CD4-positive, alpha-beta T cell treated with Interleukin-15 for 4 hours (primary cell): ENCODE data around the gene MKNK1.

Experiments used
- DNase-seq: peaks from one replicate; pipeline ENCODE4 v3.0.0-alpha.2; 2020; ENCODE audit warnings: low spot score

The MKNK1 gene

DNA sequence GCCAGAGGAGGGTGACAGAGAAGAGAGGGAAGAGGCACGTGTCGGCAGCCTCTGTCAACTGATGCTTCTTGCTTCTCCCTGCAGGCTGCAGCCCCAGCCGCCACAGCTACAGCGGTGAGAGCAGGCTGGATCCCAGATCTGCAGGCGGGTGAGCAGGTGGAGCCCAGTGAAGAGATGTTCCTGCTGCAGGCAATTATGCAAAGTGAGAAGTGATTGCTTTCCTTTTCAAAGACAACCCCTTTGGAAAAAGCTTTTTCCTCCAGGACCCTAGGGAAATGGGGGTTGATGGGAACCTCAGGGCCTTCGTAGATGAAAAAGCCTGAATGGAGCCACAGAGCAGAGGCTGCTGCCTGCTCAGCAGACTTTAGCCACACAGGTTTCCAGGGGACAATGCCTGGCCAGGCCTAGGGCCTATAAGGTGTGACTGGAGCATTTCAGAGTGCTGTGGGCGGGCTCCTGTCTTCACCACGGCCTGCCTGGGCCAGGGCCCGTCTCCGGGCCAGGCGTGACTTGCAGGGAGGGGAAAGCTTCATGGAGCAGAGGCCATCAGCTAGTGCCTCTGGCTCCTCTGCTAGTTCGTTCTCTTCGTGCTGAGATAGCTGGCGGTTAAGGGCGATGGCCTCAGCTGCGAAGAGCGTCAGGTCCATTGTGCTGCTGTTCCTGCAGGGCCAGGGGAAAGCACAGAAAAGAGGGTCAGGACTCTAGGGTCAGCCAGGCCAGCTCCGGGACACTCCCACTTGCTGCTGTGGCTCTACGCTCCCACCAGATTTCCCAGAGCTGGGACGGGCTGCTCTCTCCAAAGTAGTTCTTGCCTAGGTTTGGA lies 45.7 kb downstream of the MKNK1 start:
- DNase-seq = no peak

DNA sequence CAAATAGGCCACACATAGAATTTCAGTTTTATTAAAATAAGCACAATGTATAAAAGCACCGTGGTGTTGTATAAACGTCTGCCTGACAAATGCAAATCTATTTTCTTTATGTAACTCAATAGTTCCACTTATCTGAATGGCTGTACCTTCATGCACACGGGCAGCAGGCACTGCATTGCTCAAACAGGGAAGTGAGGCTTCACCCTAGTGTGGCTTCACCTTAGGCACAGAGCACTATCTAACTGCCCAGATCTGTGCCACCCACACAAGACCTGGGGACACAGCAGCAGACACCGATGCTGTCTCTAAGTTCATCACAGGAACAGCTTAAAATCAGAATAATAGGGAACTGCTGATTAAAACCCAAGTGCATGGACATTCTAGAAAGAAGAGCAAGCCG lies 46.7 kb downstream of the MKNK1 start:
- DNase-seq = no peak

DNA sequence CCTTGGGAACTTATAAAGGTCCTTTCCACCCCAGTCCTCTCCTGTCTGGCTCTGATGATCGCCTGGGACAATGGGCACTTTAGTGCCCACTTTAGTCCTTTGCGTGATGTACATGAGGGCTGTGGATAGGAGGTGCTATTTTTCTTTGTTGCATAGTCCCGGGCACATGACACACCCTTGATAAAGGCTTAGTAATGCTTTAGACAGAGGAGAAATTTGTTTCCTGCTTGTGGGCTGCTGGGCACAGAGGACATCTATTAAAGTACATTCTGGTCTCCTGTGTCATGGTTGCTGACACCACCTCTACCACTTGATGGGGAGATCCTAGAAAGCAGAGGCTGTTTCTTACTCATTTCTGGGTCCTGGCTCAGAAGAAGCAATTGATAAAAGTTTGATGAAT lies 47.2 kb downstream of the MKNK1 start:
- no peak for DNase-seq

- no peak for DNase-seq
Observed at GRCh38 chr1:46555826-46556619, 48.0 kb downstream of the MKNK1 start.

DNA sequence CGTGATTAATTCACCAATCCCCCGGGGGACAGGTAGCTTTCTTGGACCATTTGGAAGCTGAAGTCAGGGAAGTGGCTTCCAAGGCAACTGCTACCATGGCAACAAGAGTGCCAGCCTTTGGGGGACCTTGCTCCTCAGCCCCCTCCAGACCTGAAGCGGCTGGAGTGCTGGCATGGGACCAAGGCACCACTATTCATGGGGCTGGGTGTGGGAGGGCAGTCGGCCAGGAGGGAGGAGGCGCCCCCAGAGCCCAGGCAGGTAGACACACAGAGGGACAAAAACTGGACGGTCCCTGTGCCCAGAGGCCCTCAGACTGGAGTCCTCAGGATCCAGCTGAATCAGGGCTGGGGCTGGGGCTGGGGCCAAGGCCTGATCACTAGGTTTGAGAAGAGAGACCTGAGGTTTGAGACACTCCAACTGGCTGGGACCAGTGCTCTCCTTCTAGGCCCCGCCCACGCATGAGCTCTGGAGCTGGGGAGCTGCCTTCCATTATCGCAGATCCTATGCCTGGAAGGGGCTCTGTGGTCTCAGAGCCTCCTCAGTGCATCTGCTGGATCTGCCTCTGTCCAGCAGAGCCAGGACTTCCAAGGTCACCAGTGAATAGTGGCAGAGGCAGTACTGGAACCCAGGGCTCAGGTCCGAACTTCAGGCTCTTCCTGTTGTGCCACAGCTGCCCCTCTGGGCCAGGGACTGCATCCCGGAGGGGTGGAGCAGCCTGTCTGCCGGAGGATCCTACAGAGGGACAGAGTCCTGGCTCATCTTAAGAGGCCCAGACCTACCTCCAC lies 49.3 kb downstream of the MKNK1 start:
- DNase-seq = no peak

DNA sequence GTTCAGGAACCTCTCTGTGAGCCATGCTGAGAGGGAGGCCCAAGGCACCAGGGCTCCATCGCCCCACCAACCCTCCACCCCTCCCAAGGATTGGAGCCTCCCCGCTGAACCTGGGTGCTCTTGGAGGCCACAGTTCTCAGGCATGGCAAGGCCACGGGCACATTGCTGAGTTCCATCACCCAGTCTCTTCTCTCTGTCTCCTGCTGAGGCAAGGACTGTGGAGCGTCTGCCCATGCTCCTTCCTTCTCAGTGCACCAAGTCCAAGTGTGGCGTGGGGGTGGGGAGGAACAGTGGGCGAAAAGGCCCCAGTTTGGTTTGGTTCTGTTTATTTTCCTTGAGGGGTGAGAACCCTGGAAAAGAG lies 49.9 kb downstream of the MKNK1 start:
- no peak for DNase-seq

DNA sequence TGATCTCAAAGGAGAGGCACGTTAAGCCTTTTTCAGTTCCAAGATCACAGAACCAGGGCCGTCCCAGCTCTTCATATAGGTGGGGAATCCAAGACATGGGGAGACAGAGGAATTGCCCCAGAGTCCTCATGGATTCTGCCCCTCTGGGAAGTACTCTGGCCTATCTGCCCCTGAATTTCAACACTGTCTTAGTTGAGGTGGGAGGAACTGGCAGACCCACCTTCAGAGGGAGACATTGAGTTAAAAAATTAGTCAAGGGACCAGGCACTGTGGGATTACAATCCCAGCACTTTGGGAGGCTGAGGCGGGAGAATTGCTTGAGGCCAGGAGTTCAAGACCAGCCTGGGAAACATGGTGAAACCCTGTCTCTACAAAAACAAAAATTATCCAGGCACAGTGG lies 50.6 kb downstream of the MKNK1 start:
- no peak for DNase-seq

GRCh38 chr1:46552357-46553237 lies 51.5 kb downstream of the MKNK1 start:
- no peak for DNase-seq

DNA sequence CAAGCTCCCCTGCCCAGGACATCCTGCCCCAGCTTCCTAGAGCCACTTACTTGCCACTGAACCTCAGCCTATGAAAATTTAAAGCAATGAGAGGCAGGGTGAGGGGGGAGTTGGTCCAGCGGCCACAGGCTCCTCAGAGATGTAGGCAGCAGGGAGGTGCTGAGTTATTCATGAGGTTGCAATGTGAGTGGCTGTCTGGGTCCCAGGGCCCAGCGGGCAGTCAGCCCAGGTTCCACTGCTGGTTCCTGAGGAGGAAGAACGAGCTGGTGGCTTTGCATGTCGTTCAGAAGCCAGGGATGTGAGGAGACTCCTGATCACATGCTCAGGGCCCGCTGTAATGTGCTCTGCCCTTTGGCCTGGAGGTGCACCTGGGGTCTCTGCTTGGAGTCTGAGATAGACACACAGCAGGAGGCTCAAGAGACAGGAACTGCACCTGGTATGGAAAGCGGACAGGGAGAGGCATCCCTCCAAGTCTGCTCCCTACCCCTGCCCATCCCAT lies 52.4 kb downstream of the MKNK1 start, which contains the start of gene KNCN:
TSS of gene KNCN (minus strand) at position 51 of the 499 bp plus-strand sequence. CDS start 432 bp downstream, outside the sequence.
- no peak for DNase-seq

DNA sequence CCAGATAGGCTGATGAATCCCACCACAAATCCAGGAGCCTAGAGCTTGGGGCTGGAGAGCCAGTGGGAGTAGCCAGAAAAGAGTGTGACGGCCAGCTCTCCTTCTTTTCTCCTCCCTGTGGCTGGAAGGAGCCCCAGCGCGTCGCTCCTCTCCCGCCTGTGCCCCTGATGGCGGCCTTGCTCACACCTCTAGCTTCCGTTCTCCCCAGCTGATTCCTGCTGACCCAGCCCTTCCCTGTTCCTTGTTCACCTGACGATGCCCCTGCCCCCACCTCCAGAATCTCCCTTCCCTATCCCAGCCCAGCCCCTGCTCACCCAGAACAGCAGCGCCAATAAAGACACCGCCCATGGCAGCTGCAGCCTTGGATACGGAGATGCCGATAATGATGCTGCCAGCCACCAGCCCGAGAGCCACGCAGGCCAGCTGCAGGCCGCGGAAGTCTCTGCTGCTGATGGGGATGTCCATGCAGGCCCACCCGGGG lies 53.3 kb downstream of the MKNK1 start:
- no peak for DNase-seq

GRCh38 chr1:46549697-46550681 lies 54.1 kb downstream of the MKNK1 start:
- DNase-seq = peak; percentile 71

DNA sequence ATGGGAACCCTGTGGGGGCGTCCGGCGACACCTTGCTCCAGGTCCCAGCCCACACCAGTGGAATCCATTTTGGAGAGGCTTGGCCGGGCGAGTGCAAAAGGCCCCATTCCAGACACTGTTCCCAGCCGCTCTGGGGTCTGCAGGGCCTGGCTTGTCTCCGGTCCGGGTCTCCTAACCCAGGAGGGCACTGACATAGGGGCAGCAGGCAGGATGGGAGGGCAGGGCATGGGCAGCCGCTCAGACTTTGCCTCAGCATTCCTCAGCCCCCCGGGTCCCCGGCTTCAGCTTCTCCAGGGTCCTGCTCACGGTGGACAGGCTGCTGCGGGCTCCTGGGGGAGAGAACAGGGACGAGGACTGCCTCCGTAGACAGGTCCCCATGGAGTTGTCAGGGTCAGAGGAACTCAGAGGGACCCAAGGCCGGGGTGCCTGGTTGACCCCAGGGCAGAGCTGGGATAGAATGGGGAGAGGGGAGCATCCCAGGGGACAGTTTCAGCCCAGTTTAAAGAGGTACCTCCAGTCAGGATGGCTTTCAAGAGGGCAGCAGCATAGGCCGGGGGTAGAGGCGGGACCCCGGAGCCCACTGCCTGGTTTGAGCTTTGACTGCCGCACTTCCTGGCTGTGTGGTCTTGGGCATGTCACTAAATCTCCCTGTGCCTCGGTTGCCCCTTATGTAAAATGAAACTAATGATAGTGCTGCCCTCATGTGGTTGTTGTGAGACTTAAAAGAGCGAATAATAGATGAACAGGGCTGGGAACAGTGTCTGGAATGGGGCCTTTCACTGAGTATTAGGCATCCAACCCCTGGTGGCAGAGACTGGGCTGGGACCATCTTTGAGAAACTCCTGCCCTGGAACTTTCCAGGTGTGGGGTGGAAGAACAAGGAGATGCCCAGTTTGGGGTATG lies 56.3 kb downstream of the MKNK1 start:
- DNase-seq = peak; percentile 50

- DNase-seq = no peak
Observed at GRCh38 chr1:46546210-46546609, 57.9 kb downstream of the MKNK1 start.

DNA sequence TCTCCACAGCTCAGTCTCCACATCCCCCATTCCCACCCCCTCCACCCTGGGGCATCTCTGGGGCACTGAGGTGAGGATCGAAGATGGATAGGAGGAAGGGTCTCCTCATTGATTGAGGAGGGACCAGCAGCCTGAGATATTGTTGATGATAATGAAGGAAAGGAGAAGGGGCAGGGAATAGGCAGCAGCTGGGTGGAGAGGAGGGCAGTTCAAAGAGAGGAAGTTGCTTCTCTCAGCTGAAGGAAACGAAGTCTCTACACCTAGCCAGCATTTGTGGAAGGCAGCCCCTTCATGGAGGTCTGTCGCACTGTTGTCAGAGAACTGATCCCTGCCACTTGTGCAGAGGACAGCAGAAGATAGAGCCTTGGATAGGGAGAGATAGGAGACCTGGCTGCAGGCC lies 58.3 kb downstream of the MKNK1 start:
- DNase-seq = no peak

GRCh38 chr1:46544561-46545240 lies 59.4 kb downstream of the MKNK1 start:
- DNase-seq = no peak

DNA sequence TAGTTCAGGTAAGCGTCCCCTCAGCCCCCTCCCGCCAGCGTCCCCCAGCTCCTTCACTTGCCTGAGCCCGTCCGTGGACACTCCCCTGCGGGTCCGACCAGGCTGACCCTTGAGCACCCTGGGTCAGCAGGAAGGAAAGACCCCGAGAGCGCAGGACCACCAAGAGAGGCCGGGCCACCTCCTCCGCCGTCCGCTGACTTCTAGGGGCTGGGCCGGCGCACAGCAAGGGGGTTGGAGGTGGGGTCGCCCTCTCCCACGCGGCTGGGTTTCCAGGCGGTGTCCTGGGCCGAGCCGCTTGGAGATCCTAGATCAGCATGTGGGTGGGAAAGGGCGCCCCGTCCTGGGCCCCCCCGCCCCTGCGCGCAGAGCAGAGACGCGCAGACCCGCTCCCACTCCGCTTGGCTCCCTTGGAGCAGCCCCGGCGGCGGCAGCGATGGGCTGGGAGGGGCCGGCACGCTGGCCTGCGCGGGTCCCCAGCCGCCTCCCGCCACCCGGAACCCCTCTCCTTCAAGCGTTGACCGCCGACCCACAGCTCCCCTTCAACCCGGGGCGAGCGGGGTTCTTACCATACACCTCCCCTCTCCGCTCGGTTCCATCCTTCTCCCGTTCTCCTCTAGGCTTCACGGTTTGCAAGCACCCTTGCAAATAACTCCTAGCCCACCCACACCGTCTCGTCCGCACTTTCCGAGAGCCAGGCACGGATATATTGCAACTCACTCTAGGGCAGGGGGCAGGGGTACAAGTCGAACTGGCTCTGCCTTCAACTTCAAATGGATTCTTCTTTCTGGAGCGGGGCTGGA lies 60.1 kb downstream of the MKNK1 start:
- no peak for DNase-seq

GRCh38 chr1:46543382-46543760 lies 60.7 kb downstream of the MKNK1 start:
- no peak for DNase-seq
